NCI-H774 (cell line): Measurements from ENCODE around the gene RBM23.
A peak's percentile ranks its signal among the peaks of the same experiment; 100 is the strongest.
"Not testable (repeated sequence)": the region's sequence is repeated elsewhere in the genome, so short reads cannot be mapped to it uniquely, and the experiment has no call there.

Experiments used
- DNase-seq: peaks from one replicate; lab custom pipeline; 2025; lab: John Stamatoyannopoulos, UW

The RBM23 gene

DNA sequence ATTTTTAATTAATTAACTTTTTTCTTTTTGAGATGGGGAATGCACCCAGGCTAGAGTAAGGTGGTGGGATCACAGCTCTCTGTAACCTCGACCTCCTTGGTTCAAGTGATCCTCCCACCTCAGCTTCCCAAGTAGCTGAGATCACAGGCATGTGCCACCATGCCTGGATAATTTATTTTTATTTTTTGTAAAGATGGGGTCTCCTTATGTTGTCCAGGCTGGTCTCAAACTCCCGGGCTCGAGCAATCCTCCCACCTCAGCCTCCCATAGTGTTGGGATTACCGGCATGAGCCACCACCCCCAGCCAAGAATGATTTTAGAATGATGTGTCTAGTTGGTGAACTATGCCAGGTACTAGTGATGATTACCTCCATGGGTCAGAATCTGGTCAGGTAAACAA lies 54.0 kb downstream of the RBM23 start:
- DNase-seq: no peak

DNA sequence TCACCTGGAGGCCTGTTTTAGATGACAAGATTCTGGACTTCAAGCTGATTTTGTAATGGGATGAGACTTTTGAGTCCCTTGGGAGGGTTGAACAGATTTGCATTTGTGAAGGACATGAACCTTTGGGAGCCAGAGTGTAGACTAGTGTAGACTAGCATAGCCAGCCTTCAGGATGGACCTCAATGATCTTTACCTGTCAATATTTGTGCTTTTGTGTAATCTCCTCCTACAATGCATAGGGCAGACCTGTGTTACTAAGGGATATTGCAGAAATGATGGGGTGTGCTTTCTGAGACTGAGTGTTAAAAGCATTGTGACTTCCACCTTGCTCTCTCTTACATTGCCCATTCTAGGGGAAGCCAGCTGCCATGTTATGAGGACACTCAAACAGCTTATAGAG lies 57.3 kb downstream of the RBM23 start:
- DNase-seq: no peak

GRCh38 chr14:22860377-22860776 lies 58.6 kb downstream of the RBM23 start:
- not testable (repeated sequence) for DNase-seq

DNA sequence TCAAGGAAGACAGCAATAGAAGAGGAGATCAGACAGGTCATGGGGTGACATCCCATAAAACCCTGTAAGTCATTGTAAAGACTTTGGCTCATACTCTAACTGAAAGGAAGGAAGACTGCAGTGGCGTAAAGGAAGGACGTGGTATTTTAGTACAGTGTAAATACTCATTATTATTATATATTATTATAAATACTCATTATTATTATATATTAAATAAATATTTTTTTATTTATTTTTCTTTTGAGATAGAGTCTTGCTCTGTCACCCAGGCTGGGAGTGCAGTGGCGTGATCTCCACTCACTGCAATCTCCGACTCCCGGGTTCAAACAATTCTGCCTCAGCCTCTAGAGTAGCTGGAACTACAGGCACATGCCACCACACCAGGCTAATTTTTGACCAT lies 62.5 kb downstream of the RBM23 start:
- no peak for DNase-seq

- no peak for DNase-seq
Observed at GRCh38 chr14:22854963-22855724, 63.8 kb downstream of the RBM23 start.

GRCh38 chr14:22854296-22854695 lies 64.7 kb downstream of the RBM23 start:
- DNase-seq: not testable (repeated sequence)

DNA sequence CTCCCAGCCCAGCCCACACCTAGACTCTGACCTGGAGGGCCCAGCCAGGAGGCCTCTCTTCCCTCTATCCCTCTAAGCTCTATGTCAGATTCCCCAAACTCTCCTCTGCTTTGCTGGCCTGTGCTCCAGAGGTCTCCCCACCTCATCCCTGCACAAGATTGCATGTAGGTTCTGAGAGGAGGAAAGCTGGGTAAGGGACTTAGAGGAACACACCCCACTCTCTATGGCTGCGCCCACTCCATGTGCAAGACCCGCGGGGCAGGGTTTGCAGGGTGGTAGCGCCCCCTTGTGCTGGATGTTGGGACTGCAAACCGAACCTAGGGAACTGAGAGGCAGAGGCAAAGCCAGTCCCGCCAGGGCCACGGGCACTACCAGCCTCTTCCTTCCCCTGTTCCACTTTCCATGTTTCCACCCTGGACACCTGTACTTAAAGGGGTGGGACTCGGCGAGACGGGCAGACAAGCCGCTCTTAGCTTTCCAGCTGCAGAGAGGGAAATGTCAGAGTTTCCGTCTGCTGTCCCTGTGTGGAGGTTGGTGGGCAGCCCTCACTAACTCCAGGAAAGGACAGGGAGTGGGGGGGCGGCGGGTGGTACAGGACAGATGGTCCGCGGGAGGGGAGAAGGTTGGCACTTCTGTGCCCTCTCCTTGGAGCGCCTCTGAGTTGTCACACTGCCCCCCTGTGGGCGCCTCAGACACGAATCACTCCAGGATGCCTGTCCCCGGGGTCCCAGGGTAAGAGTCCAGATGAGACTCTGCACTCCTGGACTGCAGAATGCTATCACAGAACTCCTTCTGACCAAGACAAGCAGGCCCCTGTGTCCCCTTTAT lies 65.8 kb downstream of the RBM23 start:
- peak; percentile 57 for DNase-seq

- no peak for DNase-seq
Observed at GRCh38 chr14:22852599-22852939, 66.4 kb downstream of the RBM23 start.

GRCh38 chr14:22852178-22852577 lies 66.8 kb downstream of the RBM23 start:
- DNase-seq: not testable (repeated sequence)

DNA sequence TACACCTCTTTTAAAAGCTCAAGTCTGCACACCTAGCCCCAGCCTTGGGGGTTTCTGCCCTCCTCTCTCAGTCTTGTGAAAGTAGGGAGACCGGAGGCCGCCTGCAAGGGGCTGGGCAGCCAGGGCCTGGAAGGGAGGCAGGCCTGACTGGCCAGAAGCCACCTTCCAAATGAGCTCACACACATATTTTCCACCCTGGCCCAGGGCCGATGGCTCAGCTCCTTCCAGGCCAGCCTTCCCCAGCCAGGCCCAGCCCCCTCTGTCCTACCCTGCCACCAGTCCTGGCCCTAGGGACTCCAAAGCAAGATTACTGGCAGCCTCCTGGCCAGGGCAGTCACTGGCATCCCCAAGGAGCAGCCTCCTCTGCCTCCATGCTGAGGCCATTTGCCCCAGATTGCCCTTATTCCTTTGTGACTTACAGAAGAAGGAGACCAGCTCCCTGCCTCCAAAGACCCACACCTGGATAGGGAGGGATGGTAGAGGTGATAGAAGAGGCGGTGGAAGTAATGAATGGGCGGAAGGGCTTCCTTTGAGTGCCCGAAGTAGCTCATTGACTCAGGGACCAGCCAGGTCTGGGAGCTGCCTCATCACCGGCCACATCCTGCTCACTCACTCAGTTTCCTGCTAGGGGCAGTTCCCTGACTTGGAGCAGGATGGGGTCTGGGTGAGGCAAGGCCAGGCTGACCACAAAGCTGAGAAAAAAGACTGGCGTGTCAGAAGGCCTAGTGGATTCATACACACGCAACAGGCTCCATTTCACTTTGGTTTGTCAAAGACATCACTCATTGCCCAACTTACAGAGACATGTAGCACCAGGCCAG lies 67.8 kb downstream of the RBM23 start:
- DNase-seq: no peak

- no peak for DNase-seq
Observed at GRCh38 chr14:22849212-22849819, 69.6 kb downstream of the RBM23 start.

- DNase-seq: no peak
Observed at GRCh38 chr14:22848351-22849164, 70.4 kb downstream of the RBM23 start.

GRCh38 chr14:22847661-22848341 lies 71.1 kb downstream of the RBM23 start:
- no peak for DNase-seq

DNA sequence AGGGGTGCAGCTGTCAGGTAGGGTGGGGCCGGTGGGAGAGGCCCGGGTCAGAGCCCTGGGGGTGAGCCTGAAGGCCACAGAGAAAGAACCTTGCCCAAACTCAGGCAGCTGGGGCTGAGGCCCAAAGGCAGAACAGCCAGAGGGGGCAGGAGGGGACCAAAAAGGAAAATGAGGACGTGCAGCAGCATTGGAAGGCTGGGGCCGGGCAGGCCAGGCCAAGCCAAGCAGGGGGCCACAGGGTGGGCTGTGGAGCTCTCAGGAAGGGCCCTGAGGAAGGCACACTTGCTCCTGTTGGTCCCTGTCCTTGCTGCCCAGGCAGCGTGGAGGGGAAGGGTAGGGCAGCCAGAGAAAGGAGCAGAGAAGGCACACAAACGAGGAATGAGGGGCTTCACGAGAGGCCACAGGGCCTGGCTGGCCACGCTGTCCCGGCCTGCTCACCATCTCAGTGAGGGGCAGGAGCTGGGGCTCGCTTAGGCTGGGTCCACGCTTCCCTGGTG lies 72.1 kb downstream of the RBM23 start:
- no peak for DNase-seq

GRCh38 chr14:22845821-22846625 lies 72.9 kb downstream of the RBM23 start:
- DNase-seq: no peak

- no peak for DNase-seq
Observed at GRCh38 chr14:22845103-22845394, 73.9 kb downstream of the RBM23 start.

DNA sequence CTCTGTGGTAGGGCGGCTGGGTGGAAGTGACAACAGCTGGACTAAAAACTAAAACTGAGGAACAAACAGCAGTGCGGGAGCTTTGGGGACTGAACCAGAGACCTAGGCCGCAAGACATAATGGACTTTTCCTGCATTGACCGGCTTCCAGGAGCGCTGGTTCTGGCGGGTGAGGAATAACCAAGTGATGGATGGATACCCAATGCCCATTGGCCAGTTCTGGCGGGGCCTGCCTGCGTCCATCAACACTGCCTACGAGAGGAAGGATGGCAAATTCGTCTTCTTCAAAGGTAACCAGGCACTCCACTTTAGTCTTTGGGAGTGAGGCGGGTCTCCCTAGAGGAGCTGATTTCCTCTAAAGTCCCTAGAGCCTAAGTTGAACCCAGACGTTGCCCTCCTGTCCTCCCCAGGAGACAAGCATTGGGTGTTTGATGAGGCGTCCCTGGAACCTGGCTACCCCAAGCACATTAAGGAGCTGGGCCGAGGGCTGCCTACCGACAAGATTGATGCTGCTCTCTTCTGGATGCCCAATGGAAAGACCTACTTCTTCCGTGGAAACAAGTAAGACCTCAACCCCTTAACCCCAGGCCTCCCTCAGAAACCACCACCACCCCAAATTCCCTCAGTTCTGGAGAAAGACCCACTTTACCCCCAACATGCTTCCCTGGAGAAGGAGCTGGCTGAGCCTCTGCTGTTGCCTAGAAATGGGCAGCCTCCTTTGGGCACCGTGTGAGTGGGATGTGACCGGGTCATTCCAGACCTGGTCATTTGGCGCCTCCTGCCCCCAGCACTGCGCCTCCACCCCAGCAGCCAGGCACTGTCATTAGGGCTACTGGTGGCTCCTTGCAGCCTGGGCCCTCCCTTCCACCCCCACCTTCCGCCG lies 74.5 kb downstream of the RBM23 start:
- DNase-seq: no peak
